HUES64 (cell line): Measurements from ENCODE around the gene PKD1L1.

Experiments
- H3K27ac ChIP-seq: 2 replicates; pipeline ENCODE4 v1.7.0; 2013; ENCODE audit warnings: low read depth, low read length, inconsistent platforms
- H3K27me3 ChIP-seq: 2 replicates; pipeline ENCODE4 v1.6.1; 2013; ENCODE audit warnings: mild to moderate bottlenecking, low read length; ENCODE audit not compliant: insufficient read depth
- H3K36me3 ChIP-seq: 2 replicates; pipeline ENCODE4 v1.6.1; 2013; ENCODE audit warnings: mild to moderate bottlenecking, low read length; ENCODE audit not compliant: insufficient read depth
- H3K4me1 ChIP-seq: 2 replicates; pipeline ENCODE4 v1.6.1; 2013; ENCODE audit warnings: mild to moderate bottlenecking, low read length, moderate library complexity; ENCODE audit not compliant: insufficient read depth
- H3K4me3 ChIP-seq: 2 replicates; pipeline ENCODE4 v1.5.1; 2013; ENCODE audit warnings: mild to moderate bottlenecking, low read length, moderate library complexity
- H3K9ac ChIP-seq: 2 replicates; pipeline ENCODE4 v1.6.1; 2013; ENCODE audit warnings: mild to moderate bottlenecking, low read depth, low read length
- H3K9me3 ChIP-seq: 2 replicates; pipeline ENCODE4 v1.6.1; 2013; ENCODE audit warnings: low read depth, low read length; ENCODE audit not compliant: insufficient read depth
- WGBS: fragments of 150-250, 120-280 bp; methylation state at CpG from one replicate; pipeline ENCODE4 v1.1.7; 2013; ENCODE audit warnings: missing lambda C conversion rate; 5-methylcytosine and 5-hydroxymethylcytosine counted together

Gene PKD1L1

DNA sequence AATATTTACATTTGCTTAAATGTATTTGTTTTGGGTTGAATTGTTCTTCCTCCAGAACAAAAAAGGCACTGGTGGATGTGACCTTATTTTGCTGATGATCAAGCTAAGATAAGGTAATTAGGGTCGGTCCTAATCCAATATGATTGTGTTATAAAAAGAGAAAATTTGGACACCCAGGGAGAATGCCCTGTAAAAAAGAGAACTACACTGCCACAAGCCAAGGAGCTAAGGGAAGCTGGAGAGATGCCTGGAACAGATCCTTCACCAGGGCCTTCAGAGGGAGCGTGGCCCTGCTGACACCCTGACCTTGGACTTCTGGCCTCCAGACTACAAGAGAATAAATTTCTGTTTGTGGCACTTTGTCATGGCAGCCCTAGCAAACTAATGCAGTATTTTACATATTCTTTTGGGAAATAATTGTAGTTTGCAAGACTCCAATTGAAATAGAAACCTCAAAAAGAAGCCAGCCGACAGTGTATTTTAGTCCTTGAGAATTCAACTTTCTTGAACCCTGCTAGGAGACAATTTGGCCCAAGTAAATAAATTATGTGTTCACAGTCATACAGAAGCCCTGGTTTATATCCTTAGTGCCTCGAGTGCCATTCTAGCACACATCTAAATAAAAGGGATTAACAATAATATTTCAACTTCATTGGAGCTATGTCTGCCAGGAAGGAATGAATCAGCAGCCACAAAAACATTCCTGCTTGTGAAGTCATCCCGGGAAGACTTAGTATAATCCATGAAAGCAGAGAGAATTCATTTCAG is 164.6 kb downstream of the PKD1L1 start:
- Histone ChIP-seq H3K27ac (peak overlapping the region; percentile 45; the same call in 1 of the 2 replicates), H3K4me1 (peaks cover 34% of the 10 kb centered on the region), H3K9ac (no peak overlapping the region), H3K36me3 (no peaks in the 10 kb centered on the region), H3K4me3 (no peak overlapping the region), H3K9me3 (no peaks in the 10 kb centered on the region), H3K27me3 (no peaks in the 10 kb centered on the region)
- 87% methylated on average over 5 of the region's 5 CpGs for WGBS

DNA sequence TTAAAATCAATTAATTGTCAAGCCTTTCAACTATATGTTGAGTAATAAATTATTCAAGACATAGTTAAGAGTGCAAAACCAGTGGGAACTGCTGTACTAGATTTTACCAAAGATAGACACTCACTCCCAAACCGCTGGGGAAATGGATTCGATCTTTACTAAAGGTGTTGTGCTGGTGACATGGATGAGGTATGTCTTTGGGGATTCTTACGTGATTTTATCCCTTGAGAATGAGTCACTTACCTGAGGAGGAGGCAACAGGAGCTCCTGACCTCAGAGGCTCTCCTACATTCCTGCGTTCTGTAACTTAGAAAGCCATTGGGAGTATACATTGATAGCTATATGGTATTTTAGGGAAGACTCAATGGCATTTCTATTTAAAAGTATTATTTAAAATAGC is 165.5 kb downstream of the PKD1L1 start:
- H3K4me1 ChIP-seq = peaks cover 34% of the 10 kb centered on the region
- no peak overlapping the region for H3K9ac ChIP-seq
- H3K27me3 ChIP-seq = no peaks in the 10 kb centered on the region
- no peak overlapping the region for H3K4me3 ChIP-seq
- H3K36me3 ChIP-seq = no peaks in the 10 kb centered on the region
- H3K27ac ChIP-seq = no peak overlapping the region
- H3K9me3 ChIP-seq = no peaks in the 10 kb centered on the region
- WGBS = 89% methylated on average over 4 of the region's 4 CpGs

DNA sequence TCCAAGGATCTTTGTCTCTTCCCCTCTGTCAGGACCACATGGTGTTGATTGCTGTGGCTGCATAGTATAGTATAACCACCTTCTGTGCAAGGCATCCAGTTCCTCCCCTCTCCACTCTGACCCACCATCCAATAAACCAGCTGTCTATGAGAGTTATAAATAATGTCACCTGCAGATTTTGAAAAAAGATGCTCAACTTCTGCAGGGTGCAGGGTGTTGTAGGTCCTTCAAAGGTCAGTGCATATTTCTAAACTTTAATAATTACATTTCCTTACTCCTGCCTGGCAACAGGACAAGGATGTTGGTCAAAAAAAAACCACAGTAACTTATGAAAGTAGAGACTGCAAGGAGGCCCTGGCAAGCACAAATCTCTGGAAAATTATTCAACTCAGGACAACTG is 166.2 kb downstream of the PKD1L1 start:
- H3K4me3 ChIP-seq = no peak overlapping the region
- peaks cover 30% of the 10 kb centered on the region for H3K4me1 ChIP-seq
- no peaks in the 10 kb centered on the region for H3K27me3 ChIP-seq
- no peaks in the 10 kb centered on the region for H3K9me3 ChIP-seq
- no peak overlapping the region for H3K27ac ChIP-seq
- H3K36me3 ChIP-seq = no peaks in the 10 kb centered on the region
- no peak overlapping the region for H3K9ac ChIP-seq

DNA sequence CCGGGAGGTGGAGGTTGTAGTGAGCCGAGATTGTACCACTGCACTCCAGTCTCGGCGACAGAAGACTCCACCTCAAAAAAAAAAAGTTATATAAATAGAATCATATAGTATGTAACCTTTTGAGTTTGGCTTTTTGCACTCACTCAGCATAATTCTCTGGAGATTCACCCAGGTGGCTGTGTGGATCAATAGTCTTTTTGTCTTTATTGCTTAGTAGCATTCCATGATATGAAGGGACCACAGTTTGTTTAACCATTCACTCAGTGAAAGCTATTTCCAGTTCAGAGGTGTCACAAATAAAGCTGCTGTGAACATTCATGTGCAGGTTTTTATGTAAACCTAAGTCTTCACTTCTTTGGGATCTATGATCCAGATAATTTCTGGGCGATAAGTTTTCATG is 167.7 kb downstream of the PKD1L1 start:
- Histone ChIP-seq H3K4me1 (peaks cover 17% of the 10 kb centered on the region; the same call in 1 of the 2 replicates), H3K36me3 (no peaks in the 10 kb centered on the region), H3K9ac (no peak overlapping the region), H3K9me3 (no peaks in the 10 kb centered on the region), H3K4me3 (no peak overlapping the region), H3K27ac (no peak overlapping the region), H3K27me3 (no peaks in the 10 kb centered on the region)
- WGBS = 92% methylated on average over 3 of the region's 5 CpGs

DNA sequence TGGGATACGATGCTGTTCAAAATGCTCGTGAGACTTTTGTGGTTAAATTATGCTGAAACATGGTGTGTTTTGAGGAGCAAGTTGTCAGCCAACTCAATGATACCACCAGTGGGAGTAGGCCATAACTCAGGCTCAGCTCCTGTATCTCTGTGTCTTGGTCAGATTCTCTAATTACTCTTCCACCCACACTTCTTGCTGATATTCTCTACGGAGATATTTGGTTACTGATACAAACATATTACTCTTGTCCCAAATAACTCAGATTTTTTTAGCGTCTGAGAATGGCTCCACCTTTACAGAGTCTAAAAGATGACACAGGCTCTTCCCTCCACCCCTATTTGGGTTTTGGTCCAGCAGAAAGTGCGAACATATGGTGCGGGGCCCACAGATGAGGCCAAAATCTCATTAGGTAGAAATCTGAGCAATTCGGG is 168.9 kb downstream of the PKD1L1 start:
- Histone ChIP-seq H3K9me3 (no peaks in the 10 kb centered on the region), H3K4me3 (no peak overlapping the region), H3K4me1 (peaks cover 11% of the 10 kb centered on the region; the same call in 1 of the 2 replicates), H3K27ac (no peak overlapping the region), H3K36me3 (no peaks in the 10 kb centered on the region), H3K27me3 (no peaks in the 10 kb centered on the region), H3K9ac (no peak overlapping the region)
- 87% methylated on average over 7 of the region's 7 CpGs for WGBS

DNA sequence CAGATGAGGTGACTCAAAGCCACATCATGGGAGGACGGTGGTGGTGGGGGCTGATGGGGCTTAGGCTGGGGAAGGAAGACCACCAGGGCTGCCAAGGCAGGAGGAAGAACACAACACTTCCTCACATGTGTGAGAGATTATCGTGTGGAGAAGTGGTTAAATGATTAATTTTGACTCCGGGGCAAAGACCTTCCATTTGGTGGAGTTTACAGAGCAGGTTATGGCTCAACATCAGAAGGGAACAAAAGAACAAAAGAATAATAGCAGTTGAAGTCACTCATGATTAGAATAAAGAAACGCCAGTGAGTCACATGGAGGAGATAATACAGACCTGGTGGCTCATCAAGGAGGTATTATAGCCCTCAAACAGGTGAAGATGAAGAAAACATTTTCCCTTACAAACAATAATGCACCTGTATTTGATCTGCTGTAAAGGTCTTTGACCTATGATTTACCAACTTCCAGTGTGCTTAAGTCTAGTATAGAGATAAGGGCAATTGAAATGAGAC is 170.1 kb downstream of the PKD1L1 start:
- 91% methylated on average over 4 of the region's 4 CpGs for WGBS
- Histone ChIP-seq H3K36me3 (no peaks in the 10 kb centered on the region), H3K27me3 (no peaks in the 10 kb centered on the region), H3K4me3 (no peak overlapping the region), H3K9me3 (no peaks in the 10 kb centered on the region), H3K9ac (no peak overlapping the region), H3K27ac (no peak overlapping the region), H3K4me1 (no peaks in the 10 kb centered on the region; the same call in none of the 2 replicates)

DNA sequence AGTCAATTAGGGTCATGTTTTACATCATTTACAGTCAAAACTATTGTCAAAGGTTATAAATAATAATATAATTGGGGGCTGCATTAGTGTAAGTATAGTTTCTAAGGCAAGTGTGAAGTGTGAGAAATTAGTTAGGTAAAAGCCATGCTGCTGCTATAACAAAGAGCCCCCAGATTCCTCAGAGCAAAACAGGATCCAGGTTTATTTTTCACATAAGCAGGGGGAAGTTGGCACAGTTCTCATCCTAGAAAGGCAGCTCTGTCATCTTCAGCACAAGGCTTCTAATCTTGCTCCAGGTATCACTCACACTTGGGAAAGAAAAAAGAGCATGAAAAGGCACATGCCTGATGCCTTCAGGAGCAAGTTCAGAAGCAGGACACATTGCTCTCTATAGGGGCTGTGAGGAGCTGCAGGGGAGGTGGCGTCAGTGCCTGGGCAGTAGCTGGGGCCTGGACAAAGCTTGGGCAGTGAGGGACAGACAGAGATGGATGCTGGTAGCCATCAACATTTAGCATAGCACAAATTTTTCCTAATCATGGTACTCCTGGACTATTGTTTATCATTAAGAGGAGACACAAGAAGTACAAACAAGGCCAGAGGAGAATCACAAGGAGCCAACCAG is 170.6 kb downstream of the PKD1L1 start:
- H3K27ac ChIP-seq = no peak overlapping the region
- no peaks in the 10 kb centered on the region for H3K9me3 ChIP-seq
- H3K36me3 ChIP-seq = no peaks in the 10 kb centered on the region
- WGBS = 95% methylated on average over 1 of the region's 1 CpG
- H3K4me1 ChIP-seq = no peaks in the 10 kb centered on the region; the same call in 1 of the 2 replicates
- no peak overlapping the region for H3K4me3 ChIP-seq
- H3K9ac ChIP-seq = no peak overlapping the region
- no peaks in the 10 kb centered on the region for H3K27me3 ChIP-seq

DNA sequence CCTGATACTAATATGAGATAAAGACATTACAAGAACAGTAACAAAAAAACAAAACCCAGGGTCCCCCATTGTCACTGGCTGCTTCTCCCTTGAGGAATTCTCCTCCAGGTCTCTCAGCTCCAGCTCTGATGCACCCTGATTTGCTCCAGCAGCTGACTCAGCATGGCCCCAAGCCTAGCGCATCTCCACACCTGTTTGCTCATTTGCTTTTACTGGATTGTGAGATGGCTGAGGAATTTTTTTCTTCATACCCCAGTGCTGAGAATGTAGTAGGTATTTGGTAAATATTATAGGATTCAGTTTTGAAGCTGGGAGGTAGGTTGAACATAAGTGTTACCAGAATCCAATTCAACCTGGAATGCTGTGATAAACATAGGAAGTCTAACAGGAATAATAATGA is 171.9 kb downstream of the PKD1L1 start:
- Histone ChIP-seq H3K9ac (no peak overlapping the region), H3K27me3 (no peaks in the 10 kb centered on the region), H3K27ac (no peak overlapping the region), H3K4me3 (no peak overlapping the region), H3K36me3 (no peaks in the 10 kb centered on the region), H3K4me1 (no peaks in the 10 kb centered on the region; the same call in 1 of the 2 replicates), H3K9me3 (no peaks in the 10 kb centered on the region)
- WGBS = 100% methylated on average over 1 of the region's 1 CpG

DNA sequence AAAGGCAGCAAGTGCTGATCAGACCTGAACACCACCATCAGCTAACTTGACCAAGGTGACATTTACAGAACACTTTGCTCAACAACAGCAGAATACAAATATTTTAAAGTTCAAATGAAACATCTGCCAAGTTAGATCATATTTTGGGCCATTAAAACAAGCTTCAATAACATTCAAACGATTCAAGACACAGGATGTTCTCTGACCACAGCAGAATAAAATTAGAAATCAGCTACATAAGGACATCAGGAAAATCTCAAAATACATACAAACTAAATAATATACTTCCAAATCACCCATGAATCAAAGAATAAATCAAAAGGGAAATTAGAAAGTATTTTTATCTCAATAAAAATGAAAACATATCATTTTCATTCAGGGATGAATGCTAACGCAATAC is 173.0 kb downstream of the PKD1L1 start:
- Histone ChIP-seq H3K27ac (no peak overlapping the region), H3K9me3 (no peaks in the 10 kb centered on the region), H3K9ac (no peak overlapping the region), H3K4me1 (no peaks in the 10 kb centered on the region; the same call in 1 of the 2 replicates), H3K36me3 (no peaks in the 10 kb centered on the region), H3K27me3 (no peaks in the 10 kb centered on the region), H3K4me3 (no peak overlapping the region)
- 91% methylated on average over 1 of the region's 2 CpGs for WGBS

DNA sequence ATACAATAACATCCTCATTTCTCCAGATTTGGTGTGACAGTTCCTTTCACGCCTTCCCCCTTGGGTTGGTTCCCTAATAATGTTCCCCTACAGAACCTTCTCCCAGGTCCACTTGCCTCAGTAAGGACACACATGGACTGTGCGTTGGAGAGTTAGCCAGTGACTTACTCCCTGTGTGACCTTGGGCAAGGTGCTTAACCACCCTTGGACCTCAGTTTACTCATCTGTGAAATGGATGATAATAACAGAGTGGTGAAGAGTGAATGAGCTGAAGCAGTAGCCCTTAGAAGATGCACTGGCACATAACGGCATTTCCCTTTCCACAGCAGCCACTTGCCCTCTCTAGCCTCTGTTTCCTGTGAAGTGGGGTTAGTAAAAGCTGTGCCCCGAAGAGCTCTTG is 175.8 kb downstream of the PKD1L1 start:
- Histone ChIP-seq H3K9ac (no peak overlapping the region), H3K9me3 (no peaks in the 10 kb centered on the region), H3K27ac (no peak overlapping the region), H3K27me3 (no peaks in the 10 kb centered on the region), H3K36me3 (no peaks in the 10 kb centered on the region), H3K4me3 (no peak overlapping the region), H3K4me1 (no peaks in the 10 kb centered on the region; the same call in 1 of the 2 replicates)
- WGBS = 95% methylated on average over 4 of the region's 4 CpGs

DNA sequence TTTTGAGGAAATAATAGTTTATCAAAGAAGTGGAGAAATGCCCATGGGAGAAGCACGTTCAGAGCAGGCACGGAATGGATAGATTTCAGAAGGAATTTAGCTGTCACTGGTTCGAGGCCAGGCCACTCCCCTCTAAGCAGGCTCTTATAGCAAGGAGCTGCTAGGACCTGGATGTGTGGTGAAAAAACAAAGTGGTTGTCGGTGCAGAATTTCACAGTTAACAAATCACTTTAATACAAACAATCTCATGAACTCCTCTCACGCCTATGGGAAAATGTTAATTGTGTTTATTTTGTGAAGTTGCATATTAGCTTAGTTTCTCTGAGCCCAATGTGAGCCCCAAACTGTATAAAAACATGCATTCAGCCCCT is 176.3 kb downstream of the PKD1L1 start:
- Histone ChIP-seq H3K27me3 (no peaks in the 10 kb centered on the region), H3K4me3 (no peak overlapping the region), H3K4me1 (no peaks in the 10 kb centered on the region; the same call in 1 of the 2 replicates), H3K36me3 (no peaks in the 10 kb centered on the region), H3K9ac (no peak overlapping the region), H3K27ac (no peak overlapping the region), H3K9me3 (no peaks in the 10 kb centered on the region)
- WGBS = 84% methylated on average over 3 of the region's 5 CpGs
